C4-2B (cell line): ENCODE data around the gene ATXN2L.

Experiments
- ZFX ChIP-seq: fragments of 450-650 bp; IDR thresholded peaks from 2 replicates; pipeline ENCODE4 v1.6.1; 2017
- TF ChIP-seq, protein P1 (sequence below): fragments of 450-650 bp; conservative IDR thresholded peaks from 2 replicates; pipeline ENCODE4 v1.5.1; 2017; ENCODE audit warnings: mild to moderate bottlenecking

DNA sequence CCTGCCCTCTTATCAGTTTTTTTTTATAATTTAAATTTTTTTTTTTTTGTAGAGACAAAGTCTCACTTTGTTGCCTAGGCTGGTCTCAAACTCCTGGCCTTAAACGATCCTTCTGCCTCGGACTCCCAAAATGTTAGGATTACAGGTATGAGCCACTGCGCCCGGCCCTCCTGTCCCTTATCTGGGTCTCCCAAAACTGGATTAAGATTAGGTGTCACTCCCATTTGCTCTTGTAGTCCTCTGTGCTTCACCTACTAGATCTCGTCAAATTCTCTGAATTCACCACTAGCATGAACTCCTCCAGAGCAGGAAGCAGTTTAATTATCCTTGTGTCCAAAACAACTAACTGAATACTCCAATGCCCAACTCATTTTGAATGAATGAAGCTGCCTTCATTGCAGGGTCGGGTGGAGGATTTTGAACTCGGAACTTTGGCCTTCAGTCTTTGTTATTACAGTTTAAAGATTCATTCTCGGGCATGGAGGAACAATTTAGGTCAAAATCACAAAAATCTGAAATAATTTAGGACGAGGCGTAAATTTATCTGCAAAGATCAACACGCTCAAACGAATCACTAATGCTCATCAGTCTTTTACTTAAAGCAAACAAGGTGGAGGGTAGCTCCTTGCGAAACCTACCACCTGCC is 802 bp upstream of the ATXN2L start:
- TF ChIP-seq, protein P1, sequence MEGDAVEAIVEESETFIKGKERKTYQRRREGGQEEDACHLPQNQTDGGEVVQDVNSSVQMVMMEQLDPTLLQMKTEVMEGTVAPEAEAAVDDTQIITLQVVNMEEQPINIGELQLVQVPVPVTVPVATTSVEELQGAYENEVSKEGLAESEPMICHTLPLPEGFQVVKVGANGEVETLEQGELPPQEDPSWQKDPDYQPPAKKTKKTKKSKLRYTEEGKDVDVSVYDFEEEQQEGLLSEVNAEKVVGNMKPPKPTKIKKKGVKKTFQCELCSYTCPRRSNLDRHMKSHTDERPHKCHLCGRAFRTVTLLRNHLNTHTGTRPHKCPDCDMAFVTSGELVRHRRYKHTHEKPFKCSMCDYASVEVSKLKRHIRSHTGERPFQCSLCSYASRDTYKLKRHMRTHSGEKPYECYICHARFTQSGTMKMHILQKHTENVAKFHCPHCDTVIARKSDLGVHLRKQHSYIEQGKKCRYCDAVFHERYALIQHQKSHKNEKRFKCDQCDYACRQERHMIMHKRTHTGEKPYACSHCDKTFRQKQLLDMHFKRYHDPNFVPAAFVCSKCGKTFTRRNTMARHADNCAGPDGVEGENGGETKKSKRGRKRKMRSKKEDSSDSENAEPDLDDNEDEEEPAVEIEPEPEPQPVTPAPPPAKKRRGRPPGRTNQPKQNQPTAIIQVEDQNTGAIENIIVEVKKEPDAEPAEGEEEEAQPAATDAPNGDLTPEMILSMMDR, result no peak
- no peak for TF ChIP-seq ZFX
